H54 (cell line): ENCODE results near the gene NLGN1.
A peak's percentile ranks its signal among the peaks of the same experiment; 100 is the strongest.
"Not testable (repeated sequence)": the region's sequence is repeated elsewhere in the genome, so short reads cannot be mapped to it uniquely, and the experiment has no call there.

Experiments used
- DNase-seq: peaks from one replicate; pipeline ENCODE4 v3.0.0; 2011; ENCODE audit warnings: low spot score, mixed read lengths; ENCODE audit not compliant: insufficient read length
- FAIRE-seq: peaks from 3 replicates; lab custom pipeline; 2011; peaks lifted over from hg19 to GRCh38; lab: Jason Lieb, UNC
- POLR2A ChIP-seq: IDR thresholded peaks from 2 replicates; pipeline ENCODE4 v1.6.1; 2011; ENCODE audit warnings: low read depth, mild to moderate bottlenecking, low read length

Gene NLGN1

DNA sequence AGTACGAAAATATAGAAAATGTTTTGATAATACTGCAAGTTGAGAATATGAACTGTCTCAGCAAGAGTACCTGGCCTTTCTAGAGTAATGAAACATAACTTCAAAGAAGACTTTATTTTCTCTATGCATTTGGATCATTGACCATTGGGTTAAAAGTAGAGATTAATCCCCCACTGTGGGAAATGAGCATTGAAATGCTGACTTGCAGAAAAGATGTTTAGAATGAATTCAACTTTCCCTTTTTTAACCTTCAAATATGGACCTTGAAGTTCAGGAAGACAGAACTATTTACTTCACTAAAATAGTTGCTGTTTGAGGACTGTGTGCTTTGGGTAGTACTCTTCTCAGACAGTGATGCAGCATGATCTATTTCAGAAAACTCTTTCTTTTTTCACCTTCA is 75.7 kb downstream of the NLGN1 start:
- DNase-seq: no peak
- no peak for TF ChIP-seq POLR2A
- FAIRE-seq: peak; percentile 6

DNA sequence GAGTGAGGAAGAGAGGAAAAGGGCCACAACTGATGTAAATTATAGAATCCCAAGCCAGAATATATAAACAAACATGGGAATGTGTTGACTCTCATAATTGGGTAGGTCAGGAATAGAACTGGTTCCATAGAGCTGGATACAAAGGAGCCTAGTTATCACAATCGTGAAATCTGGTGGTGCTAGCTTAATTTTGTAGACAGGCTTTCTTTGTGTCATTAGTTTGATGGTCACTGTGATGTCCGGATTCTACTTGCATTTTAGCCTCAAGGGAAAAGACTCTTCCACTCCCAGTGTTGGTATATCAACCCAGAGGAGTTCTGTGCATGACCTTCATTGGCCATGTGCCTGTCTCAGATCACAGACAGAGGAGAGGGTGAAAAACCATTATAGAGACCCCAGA is 81.8 kb downstream of the NLGN1 start:
- no peak for DNase-seq
- FAIRE-seq: no peak
- TF ChIP-seq POLR2A: no peak

DNA sequence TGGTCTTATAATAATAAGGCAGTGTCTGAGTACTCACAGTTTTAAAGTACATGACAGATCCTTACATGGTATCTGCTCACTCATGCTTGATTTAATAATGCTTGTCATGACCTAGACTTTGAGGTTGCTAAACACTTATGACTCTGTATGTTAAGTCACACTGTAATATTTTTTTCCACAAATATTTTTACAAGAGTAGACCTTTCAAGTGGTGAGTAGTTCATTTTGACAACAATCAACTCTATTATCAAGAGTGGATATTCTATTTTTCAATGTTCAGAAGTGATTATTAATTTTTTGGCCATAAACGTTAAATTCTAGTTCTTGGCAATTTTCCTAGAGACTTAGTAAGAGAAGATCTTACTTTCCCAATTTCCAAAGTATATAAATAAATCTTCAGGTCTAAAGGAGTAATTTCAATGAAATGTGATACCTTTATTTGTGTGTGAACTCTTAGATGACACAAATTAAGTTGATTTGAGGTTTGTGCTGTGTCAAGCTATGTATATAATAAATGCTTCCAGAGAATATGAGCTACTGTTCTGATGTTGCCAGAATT is 104.5 kb downstream of the NLGN1 start:
- TF ChIP-seq POLR2A: no peak
- FAIRE-seq: no peak
- DNase-seq: no peak

DNA sequence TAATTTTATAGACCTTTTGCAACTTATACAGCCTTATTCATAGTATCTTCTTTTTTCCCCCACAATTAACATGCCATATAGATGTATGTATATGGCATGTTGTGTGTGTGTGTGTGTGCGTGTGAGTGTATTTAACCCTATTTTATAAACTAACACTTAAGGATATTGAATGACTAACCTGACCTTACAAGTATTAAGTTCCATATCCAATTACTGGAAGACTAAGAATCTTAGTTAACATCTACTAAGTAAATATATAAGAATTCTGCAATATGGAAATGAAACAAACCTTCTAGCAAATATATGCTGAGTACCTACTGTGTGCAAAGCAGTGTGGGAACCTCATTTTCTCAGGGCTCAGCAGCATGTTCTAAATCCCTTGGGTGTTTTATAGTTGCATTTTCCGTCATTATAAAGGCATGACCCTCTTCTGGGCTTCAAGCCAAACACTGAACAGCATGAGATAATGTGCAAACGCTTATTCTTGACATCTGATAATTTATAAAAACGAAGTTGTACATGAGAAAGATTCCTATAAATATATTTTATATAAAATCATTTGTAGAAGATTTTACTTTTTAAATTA is 105.5 kb downstream of the NLGN1 start:
- no peak for FAIRE-seq

DNA sequence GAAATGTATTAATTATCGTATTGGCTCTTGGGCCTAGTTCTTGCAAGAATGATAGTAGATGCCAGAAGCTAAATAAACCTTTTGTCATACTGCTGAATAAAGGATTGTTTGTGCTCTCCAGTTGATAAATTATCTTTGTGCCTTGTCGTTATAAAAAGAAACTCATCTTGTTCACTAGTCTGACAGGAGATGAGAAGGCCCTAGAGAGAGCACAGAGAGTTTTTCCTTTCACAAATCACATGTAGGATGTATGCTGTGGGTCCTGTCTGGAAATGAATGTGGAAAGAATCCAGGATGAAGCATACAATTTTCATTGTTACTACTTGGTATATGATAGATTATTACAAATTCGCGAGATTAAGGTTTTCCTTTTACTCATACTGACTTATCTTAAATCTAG is 113.0 kb downstream of the NLGN1 start:
- FAIRE-seq (no peak), DNase-seq (no peak)
- TF ChIP-seq POLR2A: no peak

More for the DNA sequence above, 105.5 kb downstream of the NLGN1 start:
- TF ChIP-seq POLR2A: no peak
- DNase-seq: no peak

DNA sequence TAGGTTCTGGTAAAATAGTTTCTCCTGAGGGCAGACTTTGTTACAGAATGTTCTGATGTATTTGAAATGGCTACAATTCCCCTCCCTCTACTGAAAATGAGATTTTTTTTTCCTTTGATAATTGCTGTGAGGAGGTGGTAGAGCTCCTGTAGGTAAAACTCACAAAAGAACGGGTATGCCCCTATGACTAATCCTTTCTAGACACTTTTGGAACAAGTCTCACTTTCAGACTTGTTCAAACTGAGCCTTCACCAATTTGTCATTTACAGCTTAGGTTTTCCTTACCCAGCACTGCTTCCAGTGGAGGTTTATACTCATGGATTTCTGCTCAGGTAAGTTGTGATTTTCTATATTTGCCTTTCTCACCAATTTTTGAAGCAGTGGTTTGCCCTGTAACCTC is 115.6 kb downstream of the NLGN1 start:
- DNase-seq (no peak), FAIRE-seq (no peak)
- no peak for TF ChIP-seq POLR2A

DNA sequence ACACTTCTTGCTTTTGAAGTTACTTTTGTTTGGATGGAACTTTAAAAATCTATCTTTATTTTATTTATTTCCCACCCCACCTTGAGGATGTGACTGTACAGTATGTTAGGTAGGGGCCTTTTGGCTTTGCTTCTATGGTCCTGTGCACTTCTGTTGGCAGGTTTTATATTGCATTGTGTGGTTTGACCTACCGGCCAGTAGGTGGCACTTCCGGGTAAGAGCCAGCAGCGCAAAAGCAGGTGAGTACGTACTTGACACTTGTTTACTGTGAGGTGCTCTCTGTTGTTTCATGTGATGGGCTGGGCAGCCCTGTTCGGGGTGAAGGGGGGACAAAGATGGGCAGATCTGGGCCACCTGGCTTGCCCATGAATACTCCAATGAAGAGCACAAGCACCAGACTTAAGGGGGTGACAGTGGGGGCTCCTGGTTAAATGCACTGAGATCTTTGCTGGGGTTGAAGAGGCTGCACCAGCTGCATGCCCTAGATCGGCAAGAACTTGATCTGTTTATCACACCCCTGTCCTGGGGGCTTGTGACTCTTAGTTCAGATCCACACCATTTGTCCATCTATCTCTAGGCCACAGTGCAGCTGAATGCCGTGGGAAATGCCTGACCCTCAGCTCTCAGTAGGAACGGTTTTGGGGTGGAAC is 131.6 kb downstream of the NLGN1 start:
- DNase-seq (peak; percentile 3), FAIRE-seq (no peak)
- TF ChIP-seq POLR2A: no peak

DNA sequence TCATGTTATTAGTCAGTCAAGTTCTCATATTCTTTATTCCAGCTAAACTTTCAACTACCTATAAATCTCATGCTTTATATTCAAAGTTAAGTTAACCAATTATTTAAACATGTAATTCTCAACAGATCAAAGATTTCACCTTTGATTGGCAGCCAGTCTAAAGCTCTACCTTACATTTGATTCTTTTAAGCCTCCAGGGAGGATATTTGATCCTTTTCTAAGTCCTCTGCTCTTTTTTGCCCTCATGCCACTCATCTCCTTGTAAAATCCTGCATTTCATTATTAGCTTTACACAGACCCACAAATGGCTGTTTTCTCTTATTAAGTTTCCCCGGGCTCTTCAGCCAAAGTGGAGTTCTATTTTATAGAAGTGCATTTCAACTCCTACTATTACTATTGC is 134.1 kb downstream of the NLGN1 start:
- DNase-seq (no peak), FAIRE-seq (no peak)
- TF ChIP-seq POLR2A: no peak

DNA sequence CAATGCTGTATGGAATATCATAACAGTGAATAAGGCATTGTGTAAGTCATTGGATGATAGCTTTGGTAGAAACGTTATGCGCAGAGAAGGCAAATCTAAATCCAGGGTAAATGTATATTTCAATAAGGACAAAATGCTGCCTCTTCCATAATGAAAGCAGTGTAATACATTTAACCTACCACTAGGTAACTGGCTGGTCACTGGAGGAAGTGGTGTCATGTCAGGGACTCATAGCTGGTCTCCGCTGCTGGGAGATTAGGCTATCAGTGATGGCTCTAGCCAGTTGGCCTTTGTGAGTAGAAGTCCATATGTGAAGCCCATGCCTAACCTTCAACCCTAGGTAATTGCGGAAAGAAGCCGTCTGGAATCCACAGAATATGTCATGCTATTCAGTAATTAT is 140.9 kb downstream of the NLGN1 start:
- FAIRE-seq: peak; percentile 70
- TF ChIP-seq POLR2A: no peak

DNA sequence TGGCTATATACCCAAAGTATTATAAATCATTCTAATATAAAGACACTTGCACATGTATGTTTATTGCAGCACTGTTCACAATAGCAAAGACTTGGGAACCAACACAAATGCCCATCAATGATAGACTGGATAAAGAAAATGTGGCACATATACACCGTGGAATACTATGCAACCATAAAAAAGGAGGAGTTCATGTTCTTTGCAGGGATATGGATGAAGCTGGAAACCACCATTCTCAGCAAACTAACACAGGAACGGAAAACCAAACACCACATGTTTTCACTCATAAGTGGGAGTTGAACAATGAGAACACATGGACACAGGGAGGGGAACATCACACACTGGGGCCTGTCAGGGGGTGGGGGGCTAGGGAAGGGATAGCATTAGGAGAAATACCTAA is 148.0 kb downstream of the NLGN1 start:
- DNase-seq, FAIRE-seq: not testable (repeated sequence)

More for the DNA sequence above, 140.9 kb downstream of the NLGN1 start:
- DNase-seq: no peak

DNA sequence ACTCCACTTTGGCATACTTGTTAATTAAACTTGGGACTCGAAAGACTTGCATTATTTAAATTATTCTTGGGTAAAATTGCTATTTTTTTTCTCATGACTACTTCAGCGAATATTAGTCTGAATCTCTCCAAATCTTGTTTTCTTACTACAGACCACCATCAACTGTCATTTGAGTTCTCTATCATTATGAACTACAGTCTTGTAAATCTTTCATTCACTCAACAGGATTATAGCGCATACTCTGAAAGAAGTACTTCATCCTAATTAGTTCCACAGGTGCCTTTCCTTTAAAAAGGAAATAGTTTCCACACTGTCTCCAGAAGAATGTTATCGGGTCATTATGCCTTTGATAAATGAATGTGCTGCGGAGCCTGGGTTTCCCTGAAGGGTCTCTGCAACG is 149.5 kb downstream of the NLGN1 start:
- DNase-seq: no peak
- peak; percentile 33 for FAIRE-seq
- no peak for TF ChIP-seq POLR2A

DNA sequence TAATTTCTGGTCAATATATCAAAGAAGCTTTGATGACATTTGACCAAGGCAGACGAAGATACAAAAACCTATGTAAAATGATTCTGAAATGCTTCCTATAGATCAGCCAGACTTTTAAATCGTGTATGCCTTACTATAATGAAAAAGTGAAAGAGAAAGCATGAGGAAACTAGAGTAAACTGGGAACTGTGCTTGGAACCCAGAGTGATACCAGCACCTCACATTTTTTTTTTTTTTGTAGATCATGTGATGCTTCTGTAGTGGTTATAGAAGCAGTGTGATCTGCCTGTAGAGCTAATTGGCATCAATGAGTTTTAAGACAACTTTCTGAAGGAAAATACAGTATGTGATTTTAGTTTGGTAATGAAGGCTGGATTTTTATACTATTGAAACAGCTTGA is 150.7 kb downstream of the NLGN1 start:
- DNase-seq (no peak), FAIRE-seq (peak; percentile 30)
- TF ChIP-seq POLR2A: no peak

DNA sequence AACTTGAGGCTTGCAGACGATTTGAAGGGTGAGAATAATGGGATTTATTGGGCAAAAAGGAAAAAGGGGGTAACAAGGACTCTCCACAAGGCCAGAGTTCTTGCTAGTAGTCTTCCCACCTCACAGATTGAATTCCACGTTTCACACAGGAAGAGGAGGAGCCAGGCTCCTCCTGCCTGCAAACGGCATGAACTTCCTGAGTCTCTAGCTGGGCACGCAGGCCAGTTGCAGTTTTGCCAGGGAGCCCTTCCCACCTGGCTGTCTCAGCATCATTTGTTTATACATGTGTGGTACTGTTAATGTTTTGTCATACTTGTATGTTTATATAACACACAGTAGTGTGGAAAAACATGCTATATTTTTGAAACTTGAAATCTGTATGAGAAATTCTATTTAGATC is 155.0 kb downstream of the NLGN1 start:
- no peak for FAIRE-seq
- no peak for TF ChIP-seq POLR2A
- no peak for DNase-seq

DNA sequence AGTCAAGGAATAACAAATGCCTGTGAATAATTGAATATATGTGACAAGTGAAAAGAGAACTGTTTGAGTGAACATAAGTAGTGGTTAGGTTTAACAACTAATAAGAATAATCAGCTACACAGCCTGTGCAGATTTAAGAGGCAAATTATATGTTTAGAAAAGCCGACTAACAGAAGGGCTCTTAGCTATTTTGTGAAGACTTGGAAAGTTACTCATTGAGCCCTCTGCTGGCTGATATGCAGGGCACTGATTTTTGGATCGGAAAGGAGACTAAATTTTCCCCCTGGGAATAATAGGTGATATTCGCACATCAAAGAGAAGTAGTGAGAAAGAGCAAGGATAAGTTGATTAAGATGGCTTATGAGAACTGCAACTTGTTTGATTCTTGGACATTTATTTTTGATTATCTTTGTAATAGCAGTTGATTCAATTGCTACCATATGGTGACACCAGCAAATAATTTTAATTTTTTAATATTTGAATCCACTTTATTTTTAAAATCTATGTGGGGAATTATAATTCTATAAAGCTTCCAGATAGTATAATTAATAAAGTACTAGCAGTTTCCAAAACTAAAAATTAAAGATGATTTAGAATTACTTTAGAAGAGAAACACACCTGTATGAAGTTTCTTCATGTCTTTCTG is 156.2 kb downstream of the NLGN1 start:
- no peak for TF ChIP-seq POLR2A
- no peak for DNase-seq
- FAIRE-seq: peak; percentile 96
